ENCODE results near the gene HTR3A.

The HTR3A gene

GRCh38 chr11:113979431-113979830 lies 4.5 kb downstream of the HTR3A start:
- DNase-seq (ENCODE audit: low spot score): no peak

DNA sequence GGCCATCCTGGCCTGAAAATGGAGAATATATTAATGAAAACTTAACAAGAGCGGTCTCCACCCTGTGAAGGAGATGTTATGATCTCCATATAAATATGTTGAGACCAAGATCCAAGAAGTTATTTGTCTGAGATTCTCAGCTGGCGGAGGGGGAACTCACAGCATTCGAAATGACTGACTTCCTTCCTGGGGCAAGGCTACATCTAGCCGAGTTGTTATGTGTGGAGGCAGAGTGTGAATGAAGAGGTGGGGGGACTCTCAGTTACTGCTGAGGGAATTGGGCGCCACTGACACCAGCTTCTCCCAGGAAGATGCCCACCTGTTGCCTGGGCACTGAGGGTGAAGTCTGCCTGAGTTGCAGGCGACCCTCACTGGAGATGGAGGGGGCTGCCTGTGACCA lies 5.9 kb downstream of the HTR3A start:
- DNase-seq (ENCODE audit: low spot score): no peak

DNA sequence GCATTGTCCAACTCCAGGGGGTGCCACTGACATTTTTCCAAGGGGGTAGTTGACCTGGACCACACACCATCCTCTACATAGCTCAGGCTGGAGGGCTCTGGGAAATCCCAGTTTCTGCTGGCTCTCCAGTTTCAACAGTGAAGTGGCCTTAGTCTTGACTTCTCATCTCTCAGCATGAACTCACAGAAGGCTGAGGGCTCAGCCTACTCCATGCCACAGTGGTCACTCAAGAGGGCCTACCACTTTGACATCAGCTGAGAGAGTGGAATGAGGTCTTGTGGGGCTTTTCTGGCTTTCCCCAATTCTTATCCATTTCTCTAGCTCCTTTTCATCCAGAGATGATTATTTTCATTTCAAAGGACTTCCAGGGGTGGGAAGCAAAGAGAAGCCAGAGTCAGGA lies 7.4 kb downstream of the HTR3A start:
- no peak for DNase-seq (ENCODE audit: low spot score)

DNA sequence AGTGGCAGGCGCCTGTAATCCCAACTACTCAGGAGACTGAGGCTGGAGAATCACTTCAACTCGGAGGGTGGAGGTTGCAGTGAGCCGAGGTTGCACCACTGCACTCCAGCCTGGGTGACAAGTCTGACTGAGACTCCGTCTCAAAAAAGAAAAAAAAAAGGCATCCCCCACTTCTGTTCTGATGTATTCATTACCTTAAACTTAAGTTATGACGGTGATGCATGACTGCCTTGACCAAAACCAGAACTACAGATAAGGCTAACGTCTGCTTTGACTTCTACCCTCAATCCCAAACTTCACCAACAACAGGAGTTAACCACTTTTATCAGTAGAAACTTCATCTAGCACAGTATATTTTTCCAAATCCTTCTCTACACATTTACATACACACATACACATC lies 9.9 kb downstream of the HTR3A start:
- DNase-seq (ENCODE audit: low spot score): no peak

DNA sequence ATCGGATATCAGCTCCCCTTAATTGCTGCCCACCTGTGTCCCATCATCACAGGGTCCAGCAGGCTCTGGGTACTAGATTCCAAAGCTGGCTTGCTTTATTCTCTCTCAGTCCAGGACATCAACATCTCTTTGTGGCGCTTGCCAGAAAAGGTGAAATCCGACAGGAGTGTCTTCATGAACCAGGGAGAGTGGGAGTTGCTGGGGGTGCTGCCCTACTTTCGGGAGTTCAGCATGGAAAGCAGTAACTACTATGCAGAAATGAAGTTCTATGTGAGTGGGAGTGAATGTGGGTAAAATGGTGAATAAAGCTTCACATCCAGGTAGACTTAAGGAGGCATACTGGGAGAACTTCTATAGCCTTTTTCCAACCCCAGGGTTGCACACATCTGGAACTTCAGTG lies 11.0 kb downstream of the HTR3A start:
- no peak for DNase-seq (ENCODE audit: low spot score)

DNA sequence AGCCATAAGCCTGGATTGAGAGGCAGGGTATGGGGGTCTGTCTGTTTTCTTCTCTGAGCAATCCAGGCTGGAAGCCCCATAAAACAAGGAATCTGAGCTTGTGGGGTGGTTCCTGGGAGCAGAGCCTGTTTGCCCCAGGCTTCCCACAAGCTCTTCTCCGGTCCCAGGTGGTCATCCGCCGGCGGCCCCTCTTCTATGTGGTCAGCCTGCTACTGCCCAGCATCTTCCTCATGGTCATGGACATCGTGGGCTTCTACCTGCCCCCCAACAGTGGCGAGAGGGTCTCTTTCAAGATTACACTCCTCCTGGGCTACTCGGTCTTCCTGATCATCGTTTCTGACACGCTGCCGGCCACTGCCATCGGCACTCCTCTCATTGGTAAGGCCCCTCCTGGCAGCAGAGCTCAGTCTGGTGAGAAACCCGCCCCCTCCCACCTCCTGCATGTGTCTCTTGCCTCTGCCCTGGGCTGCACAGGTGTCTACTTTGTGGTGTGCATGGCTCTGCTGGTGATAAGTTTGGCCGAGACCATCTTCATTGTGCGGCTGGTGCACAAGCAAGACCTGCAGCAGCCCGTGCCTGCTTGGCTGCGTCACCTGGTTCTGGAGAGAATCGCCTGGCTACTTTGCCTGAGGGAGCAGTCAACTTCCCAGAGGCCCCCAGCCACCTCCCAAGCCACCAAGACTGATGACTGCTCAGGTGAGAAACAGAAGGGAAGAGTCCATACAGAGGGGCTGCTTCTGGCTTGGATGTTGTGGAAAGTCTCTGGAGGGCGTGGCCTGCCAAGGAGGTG lies 11.6 kb downstream of the HTR3A start:
- DNase-seq (ENCODE audit: low spot score): no peak

- no peak for DNase-seq (ENCODE audit: low spot score)
Observed at GRCh38 chr11:113989381-113989780, 14.5 kb downstream of the HTR3A start.

GRCh38 chr11:113989916-113990315 lies 15.0 kb downstream of the HTR3A start:
- DNase-seq (ENCODE audit: low spot score): no peak

DNA sequence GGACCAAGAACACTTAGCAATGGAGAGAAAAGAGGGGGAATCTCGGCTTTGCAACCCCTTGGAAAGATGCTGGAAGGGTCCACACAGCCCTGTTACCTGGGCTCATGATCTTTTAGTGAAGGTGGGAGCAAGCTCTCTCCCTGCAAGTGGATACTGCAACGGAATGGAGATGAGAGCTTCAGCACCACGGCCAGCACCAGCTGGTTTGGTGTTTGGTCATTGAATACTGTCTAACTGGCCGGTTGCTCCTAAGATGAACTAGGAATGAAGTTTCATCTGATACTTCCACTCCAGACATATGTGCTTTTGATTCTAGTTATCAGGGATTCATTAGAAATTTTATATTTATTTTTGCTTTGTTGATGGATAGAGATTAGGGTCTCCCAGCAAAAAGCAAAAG lies 16.3 kb downstream of the HTR3A start:
- DNase-seq (ENCODE audit: low spot score): no peak

GRCh38 chr11:113991718-113992458 lies 17.0 kb downstream of the HTR3A start:
- peak; percentile 35 for DNase-seq (ENCODE audit: low spot score)

DNA sequence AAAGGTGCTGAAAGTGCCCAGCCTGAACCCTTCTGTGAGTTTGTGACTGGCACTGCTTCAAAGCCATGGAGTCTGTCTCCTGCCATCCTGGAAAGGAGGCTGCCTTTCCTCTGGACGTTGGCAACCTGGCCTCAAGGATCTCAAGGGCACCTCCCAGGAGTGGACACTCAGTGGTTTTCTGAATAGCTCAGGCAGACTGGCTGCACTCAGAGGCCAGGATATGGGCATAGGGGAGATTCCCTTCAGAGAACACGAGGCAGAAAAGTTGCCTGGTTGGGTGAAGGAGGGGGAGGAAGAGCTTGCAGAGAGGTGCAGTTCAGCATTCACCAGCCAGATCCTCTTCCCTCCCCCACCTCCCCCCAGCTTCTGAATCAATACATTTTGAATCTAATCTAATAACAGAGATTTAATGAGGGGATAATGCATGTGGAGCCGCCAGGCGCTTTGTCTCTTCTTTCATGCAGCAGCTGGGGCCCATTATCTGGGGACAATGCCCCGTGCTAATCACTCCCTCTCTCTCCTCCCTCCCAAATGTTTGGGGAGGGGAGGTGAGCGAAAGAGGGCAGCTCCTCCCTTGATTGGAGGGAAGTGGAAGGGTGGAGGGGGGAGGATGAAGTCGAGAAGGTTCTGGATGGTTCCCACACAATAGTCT lies 17.7 kb downstream of the HTR3A start:
- no peak for DNase-seq (ENCODE audit: low spot score)

- no peak for DNase-seq (ENCODE audit: low spot score)
Observed at GRCh38 chr11:113994077-113994954, 19.4 kb downstream of the HTR3A start.

DNA sequence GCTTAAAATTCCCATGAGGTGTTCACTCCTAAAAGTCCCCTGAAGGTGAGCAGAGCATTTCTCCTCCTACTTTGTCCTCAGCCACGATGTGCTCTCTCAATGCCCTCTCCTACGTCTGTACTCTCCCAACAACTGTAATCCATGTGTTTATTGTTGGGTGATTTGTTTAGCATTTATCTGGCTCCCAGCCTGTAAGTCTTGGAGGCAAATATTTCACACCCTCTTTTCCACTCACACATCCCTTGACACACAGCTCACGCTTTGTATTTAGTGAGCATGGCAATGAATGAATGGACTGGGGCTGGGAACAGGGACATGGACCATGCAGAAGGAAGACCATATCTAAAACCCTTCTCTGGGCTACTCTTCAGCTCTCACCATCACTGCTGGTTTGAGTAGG lies 22.6 kb downstream of the HTR3A start:
- DNase-seq (ENCODE audit: low spot score): no peak

DNA sequence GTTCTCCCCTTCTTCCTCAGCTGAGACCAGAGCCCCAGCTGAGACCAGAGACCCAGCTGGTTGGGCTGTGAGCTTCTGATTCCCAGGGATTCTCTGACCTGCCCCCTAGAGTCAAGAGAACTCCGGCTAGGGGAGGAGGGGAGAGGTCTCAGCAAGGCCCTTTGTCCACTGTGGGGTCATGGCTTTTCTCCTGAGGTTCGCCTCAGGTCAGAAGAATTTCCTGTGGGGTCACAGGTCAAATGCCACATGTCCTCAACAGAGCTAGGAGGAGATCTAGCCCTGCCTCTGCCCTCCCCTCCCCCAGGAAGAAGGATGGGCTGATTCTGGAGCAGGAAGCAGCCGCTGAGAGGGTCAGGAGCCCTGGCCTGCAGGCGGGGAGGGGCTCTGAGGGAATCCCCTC lies 23.7 kb downstream of the HTR3A start:
- DNase-seq (ENCODE audit: low spot score): no peak

DNA sequence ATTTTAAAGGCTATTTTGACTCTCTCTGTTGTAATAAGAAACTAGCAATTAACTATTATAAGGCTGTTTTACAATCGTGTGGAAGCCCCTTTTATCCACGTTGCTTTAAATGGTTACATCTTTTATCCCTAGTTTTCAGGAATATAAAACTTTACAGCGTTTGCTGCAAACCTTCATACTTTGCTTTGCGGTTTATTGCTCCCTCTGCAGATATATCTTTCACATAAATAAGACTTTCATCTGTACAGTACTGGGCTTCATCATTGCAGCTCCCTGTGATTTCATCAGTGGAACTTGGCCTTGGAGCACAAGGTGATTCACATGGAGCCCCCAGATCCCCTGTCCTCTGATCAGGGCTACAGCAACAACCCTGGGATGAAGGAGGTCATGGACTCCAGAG lies 25.6 kb downstream of the HTR3A start:
- DNase-seq (ENCODE audit: low spot score): no peak

GRCh38 chr11:114001416-114001815 lies 26.5 kb downstream of the HTR3A start:
- no peak for DNase-seq (ENCODE audit: low spot score)

DNA sequence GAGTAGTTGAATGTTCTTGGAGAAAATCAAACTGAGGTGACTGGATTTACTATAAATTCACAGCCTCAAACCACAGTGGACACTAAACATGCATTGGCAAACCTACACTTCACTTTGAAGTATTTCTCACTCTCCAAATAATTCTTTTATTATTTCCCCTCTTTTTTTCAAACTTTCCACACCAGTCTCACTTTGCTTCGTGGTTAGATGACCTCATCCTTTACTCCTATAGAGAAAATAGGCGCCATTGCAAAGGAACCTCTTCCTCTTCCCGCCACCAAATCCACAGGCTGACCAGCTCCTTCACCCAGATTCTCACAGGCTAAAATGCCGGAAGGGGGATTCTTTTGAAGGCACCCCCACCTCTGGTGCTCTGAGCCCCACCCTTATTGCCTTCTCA lies 33.4 kb downstream of the HTR3A start:
- no peak for DNase-seq (ENCODE audit: low spot score)

- DNase-seq (ENCODE audit: low spot score): no peak
Observed at GRCh38 chr11:114010931-114011330, 36.0 kb downstream of the HTR3A start.

- no peak for DNase-seq (ENCODE audit: low spot score)
Observed at GRCh38 chr11:114011443-114011842, 36.5 kb downstream of the HTR3A start.

GRCh38 chr11:114015117-114015516 lies 40.2 kb downstream of the HTR3A start:
- DNase-seq (ENCODE audit: low spot score): no peak

DNA sequence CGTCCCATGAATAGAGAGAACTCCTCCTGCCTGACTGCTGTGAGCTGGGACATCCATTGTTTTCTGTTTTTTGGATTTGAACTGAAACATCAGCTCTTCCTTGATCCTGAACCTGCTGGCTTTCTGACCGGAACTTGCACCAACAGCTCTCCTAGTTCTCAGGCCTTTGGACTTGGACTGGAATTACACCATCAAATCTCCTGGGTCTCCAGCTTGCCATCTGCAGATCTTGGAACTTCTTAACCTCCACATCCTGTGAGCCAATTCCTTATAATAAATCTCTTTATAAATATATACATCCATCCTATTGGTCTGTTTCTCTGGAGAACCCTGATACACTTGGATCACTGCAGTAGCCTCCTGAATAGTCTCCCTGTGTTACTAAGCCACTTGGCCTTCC lies 42.1 kb downstream of the HTR3A start:
- DNase-seq (ENCODE audit: low spot score): no peak

GRCh38 chr11:114017723-114018122 lies 42.8 kb downstream of the HTR3A start:
- no peak for DNase-seq (ENCODE audit: low spot score)
